SK-N-SH treated with all-trans-retinoic acid at 6 μM for 48 hours (cell line): ENCODE results near the gene ARID1A.

Experiments used
- ARNTL ChIP-seq: fragments of 450-650 bp; formaldehyde crosslinking; IDR thresholded peaks from 2 replicates; pipeline ENCODE4 v1.5.0; 2020; ENCODE audit warnings: low read depth, mild to moderate bottlenecking, moderate library complexity, borderline replicate concordance
- ESRRG ChIP-seq: fragments of 250-450 bp; sonication (Bioruptor Pico); IDR thresholded peaks from 2 replicates; pipeline ENCODE4 v1.6.1; 2021; ENCODE audit warnings: mild to moderate bottlenecking
- GLIS3 ChIP-seq: fragments of 250-450 bp; sonication (Bioruptor Pico); IDR thresholded peaks from 2 replicates; pipeline ENCODE4 v1.5.0; 2020; ENCODE audit warnings: mild to moderate bottlenecking, moderate library complexity
- ISL1 ChIP-seq: fragments of 250-450 bp; sonication (Bioruptor Pico); IDR thresholded peaks from 2 replicates; pipeline ENCODE4 v2.1.2; 2022; ENCODE audit warnings: mild to moderate bottlenecking, moderate library complexity
- RARB ChIP-seq: fragments of 250-450 bp; sonication (Bioruptor Pico); IDR thresholded peaks from 2 replicates; pipeline ENCODE4 v1.8.0; 2021; ENCODE audit warnings: mild to moderate bottlenecking, moderate library complexity
- TOX ChIP-seq: fragments of 250-450 bp; sonication (Bioruptor Pico); IDR thresholded peaks from 2 replicates; pipeline ENCODE4 v1.8.0; 2021; ENCODE audit warnings: mild to moderate bottlenecking, moderate library complexity, borderline replicate concordance
- ZC3H10 ChIP-seq: fragments of 250-450 bp; sonication (Bioruptor Pico); IDR thresholded peaks from 2 replicates; pipeline ENCODE4 v1.5.1; 2021; ENCODE audit warnings: mild to moderate bottlenecking, moderate library complexity
- ZFP3 ChIP-seq: fragments of 250-450 bp; sonication (Bioruptor Pico); IDR thresholded peaks from 2 replicates; pipeline ENCODE4 v1.5.0; 2020; ENCODE audit warnings: mild to moderate bottlenecking, moderate library complexity
- ZNF8 ChIP-seq: fragments of 450-650 bp; formaldehyde crosslinking; IDR thresholded peaks from 2 replicates; pipeline ENCODE4 v1.5.0; 2020; ENCODE audit warnings: mild to moderate bottlenecking, moderate library complexity
- TF ChIP-seq, protein P1 (sequence below): fragments of 250-450 bp; sonication (Bioruptor Pico); IDR thresholded peaks from 2 replicates; pipeline ENCODE4 v1.5.1; 2020; ENCODE audit warnings: low read depth, mild to moderate bottlenecking, moderate library complexity
- TF ChIP-seq, protein P2 (sequence below): fragments of 250-450 bp; sonication (Bioruptor Pico); IDR thresholded peaks from 2 replicates; pipeline ENCODE4 v1.8.0; 2021; ENCODE audit warnings: low read depth, mild to moderate bottlenecking, moderate library complexity, borderline replicate concordance
- TF ChIP-seq, protein P3 (sequence below): fragments of 250-450 bp; sonication (Bioruptor Pico); IDR thresholded peaks from 2 replicates; pipeline ENCODE4 v1.8.0; 2020; ENCODE audit warnings: mild to moderate bottlenecking, moderate library complexity, borderline replicate concordance

DNA sequence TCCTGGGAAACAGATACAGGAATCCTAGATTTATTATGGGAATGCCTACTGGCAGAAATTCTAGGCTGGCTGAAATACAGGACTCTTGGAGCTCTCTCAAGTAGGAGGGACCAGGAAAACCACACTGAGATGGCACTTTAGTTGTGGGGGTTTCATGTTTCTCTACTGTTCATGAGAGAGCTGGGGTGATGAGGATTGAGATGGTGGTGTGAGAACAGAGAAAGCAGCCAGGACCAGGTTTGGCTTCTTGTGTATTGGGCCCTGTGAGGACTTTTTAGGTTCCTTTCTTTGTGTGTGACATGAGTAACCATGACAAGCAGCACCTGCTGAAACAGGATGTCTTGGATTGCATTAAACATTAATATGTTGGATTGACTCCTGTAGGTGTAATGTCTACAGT, 4.9 kb downstream of the ARID1A start:
- no peak for TF ChIP-seq ARNTL
- no peak for TF ChIP-seq ZFP3 (CRISPR knock-in tag)
- no peak for TF ChIP-seq GLIS3 (CRISPR knock-in tag)
- TF ChIP-seq, protein P1, sequence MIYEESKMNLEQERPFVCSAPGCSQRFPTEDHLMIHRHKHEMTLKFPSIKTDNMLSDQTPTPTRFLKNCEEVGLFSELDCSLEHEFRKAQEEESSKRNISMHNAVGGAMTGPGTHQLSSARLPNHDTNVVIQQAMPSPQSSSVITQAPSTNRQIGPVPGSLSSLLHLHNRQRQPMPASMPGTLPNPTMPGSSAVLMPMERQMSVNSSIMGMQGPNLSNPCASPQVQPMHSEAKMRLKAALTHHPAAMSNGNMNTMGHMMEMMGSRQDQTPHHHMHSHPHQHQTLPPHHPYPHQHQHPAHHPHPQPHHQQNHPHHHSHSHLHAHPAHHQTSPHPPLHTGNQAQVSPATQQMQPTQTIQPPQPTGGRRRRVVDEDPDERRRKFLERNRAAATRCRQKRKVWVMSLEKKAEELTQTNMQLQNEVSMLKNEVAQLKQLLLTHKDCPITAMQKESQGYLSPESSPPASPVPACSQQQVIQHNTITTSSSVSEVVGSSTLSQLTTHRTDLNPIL (CRISPR knock-in tag): no peak
- TF ChIP-seq, protein P2, sequence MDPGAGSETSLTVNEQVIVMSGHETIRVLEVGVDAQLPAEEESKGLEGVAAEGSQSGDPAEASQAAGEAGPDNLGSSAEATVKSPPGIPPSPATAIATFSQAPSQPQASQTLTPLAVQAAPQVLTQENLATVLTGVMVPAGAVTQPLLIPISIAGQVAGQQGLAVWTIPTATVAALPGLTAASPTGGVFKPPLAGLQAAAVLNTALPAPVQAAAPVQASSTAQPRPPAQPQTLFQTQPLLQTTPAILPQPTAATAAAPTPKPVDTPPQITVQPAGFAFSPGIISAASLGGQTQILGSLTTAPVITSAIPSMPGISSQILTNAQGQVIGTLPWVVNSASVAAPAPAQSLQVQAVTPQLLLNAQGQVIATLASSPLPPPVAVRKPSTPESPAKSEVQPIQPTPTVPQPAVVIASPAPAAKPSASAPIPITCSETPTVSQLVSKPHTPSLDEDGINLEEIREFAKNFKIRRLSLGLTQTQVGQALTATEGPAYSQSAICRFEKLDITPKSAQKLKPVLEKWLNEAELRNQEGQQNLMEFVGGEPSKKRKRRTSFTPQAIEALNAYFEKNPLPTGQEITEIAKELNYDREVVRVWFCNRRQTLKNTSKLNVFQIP (CRISPR knock-in tag): no peak
- TF ChIP-seq RARB (CRISPR knock-in tag): no peak
- TF ChIP-seq ESRRG (CRISPR knock-in tag): no peak
- TF ChIP-seq, protein P3, sequence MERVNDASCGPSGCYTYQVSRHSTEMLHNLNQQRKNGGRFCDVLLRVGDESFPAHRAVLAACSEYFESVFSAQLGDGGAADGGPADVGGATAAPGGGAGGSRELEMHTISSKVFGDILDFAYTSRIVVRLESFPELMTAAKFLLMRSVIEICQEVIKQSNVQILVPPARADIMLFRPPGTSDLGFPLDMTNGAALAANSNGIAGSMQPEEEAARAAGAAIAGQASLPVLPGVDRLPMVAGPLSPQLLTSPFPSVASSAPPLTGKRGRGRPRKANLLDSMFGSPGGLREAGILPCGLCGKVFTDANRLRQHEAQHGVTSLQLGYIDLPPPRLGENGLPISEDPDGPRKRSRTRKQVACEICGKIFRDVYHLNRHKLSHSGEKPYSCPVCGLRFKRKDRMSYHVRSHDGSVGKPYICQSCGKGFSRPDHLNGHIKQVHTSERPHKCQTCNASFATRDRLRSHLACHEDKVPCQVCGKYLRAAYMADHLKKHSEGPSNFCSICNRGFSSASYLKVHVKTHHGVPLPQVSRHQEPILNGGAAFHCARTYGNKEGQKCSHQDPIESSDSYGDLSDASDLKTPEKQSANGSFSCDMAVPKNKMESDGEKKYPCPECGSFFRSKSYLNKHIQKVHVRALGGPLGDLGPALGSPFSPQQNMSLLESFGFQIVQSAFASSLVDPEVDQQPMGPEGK (CRISPR knock-in tag): no peak
- no peak for TF ChIP-seq TOX
- no peak for TF ChIP-seq ISL1 (CRISPR knock-in tag)
- TF ChIP-seq ZNF8 (CRISPR knock-in tag): no peak
- TF ChIP-seq ZC3H10 (CRISPR knock-in tag): no peak
